Adipocyte (in vitro differentiated cells): Measurements from ENCODE around the gene UGT2B10.
"Not testable (repeated sequence)": the region's sequence is repeated elsewhere in the genome, so short reads cannot be mapped to it uniquely, and the experiment has no call there.

Source experiments
- DNase-seq: peaks from one replicate; pipeline ENCODE4 v3.0.0-alpha.2; 2015; ENCODE audit warnings: low read depth
- H3K27me3 ChIP-seq: replicated peaks from 2 replicates; pipeline ENCODE4 v1.7.0; 2013; ENCODE audit warnings: mild to moderate bottlenecking, low read length, moderate library complexity; ENCODE audit not compliant: control insufficient read depth, insufficient read depth
- H3K36me3 ChIP-seq: 2 replicates; pipeline ENCODE4 v1.7.0; 2013; ENCODE audit warnings: low read length, mild to moderate bottlenecking, moderate library complexity; ENCODE audit not compliant: control insufficient read depth, insufficient read depth, severe bottlenecking
- H3K4me1 ChIP-seq: 2 replicates; pipeline ENCODE4 v1.7.0; 2013; ENCODE audit warnings: mild to moderate bottlenecking, low read length, moderate library complexity; ENCODE audit not compliant: control insufficient read depth, insufficient read depth
- H3K4me3 ChIP-seq: 2 replicates; pipeline ENCODE4 v1.7.0; 2013; ENCODE audit warnings: mild to moderate bottlenecking, low read length, moderate library complexity
- H3K9ac ChIP-seq: 2 replicates; pipeline ENCODE4 v1.7.0; 2013; ENCODE audit warnings: mild to moderate bottlenecking, low read length, moderate library complexity
- H3K9me3 ChIP-seq: 2 replicates; pipeline ENCODE4 v1.7.0; 2013; ENCODE audit warnings: mild to moderate bottlenecking, low read length, moderate library complexity; ENCODE audit not compliant: control insufficient read depth

The UGT2B10 gene

DNA sequence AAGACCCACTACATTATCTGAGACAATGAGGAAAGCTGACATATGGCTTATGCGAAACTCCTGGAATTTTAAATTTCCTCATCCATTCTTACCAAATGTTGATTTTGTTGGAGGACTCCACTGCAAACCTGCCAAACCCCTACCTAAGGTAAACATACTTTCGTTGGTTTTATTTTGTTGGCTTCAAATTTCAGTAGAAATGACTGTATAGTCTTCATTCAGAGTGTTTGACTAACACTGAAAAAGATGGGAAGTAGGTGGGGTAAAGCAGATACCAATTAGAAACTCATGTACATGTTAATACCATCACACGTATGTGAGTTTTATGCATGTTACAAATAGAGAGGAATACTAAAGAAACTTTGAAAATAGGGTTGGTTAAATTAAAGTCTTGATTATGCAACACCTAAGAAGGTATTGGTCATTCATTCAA lies 2.3 kb downstream of the UGT2B10 start:
- not testable (repeated sequence) for H3K4me3 ChIP-seq, H3K9me3 ChIP-seq, H3K27me3 ChIP-seq, H3K9ac ChIP-seq, H3K36me3 ChIP-seq, H3K4me1 ChIP-seq, DNase-seq

DNA sequence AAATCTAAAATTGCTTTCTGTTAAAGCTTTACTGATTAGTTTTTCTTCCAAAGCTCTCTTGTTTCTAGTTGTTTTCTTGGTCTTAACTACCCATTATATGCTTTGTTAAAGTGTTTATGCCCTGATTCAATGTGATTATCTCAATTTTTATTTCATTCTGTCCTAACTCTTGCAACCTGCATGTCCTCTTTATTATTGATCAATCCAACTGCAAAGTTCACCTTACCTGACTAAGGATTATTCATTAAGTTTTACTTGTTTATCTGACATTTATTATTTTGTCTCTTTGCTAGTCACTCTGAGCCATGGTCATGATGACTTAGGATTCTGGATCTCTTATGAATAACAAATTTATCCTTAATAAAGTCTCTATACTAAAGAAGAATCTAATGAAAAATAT lies 15.8 kb downstream of the UGT2B10 start:
- H3K36me3 ChIP-seq, result no peaks in the 10 kb centered on the region
- H3K9ac ChIP-seq, result no peak overlapping the region
- DNase-seq, result no peak
- no peaks in the 10 kb centered on the region for H3K4me1 ChIP-seq
- H3K9me3 ChIP-seq, result no peaks in the 10 kb centered on the region
- no peak overlapping the region for H3K4me3 ChIP-seq
- H3K27me3 ChIP-seq, result no peaks in the 10 kb centered on the region

DNA sequence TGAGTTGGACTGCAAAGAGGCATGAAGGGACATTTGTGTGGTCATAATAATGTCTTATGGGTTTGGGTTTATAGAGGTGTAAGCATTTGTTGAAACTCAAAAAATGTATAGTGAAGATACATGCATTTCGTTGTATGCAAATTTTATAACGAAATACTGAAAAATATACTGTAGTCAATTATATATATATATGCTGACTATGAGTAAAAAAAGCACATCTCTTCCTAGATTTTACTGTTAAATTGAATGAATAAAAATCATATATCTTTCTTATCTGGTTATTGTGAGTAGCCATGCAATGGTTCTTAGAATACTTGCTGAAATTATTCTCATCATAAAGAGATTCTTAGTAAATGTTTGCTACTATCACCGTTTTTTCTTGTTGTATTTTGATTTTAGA lies 34.5 kb downstream of the UGT2B10 start:
- DNase-seq, result no peak
- Histone ChIP-seq H3K4me3 (no peak overlapping the region), H3K4me1 (no peaks in the 10 kb centered on the region)

DNA sequence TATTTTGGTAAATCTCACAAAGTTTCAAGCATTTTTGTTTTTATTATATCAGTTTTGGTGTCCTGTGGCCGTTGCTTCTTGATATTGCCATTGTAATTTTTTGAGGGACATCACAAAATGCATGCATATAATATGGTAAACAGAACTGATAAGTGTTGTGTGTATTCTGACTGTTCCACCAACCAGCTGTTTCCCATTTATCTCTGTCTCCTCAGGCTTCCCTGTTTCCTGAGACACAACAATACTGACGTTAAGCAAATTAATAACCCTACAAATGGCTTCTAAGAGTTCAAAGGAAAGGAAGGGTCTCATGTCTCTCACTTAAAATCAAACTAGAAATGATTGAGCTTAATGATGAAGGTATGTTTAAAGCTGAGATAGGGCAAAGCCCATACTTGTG lies 40.0 kb downstream of the UGT2B10 start:
- no peak for DNase-seq
- no peaks in the 10 kb centered on the region for H3K27me3 ChIP-seq
- H3K9ac ChIP-seq, result no peak overlapping the region
- no peak overlapping the region for H3K4me3 ChIP-seq
- peaks cover 2% of the 10 kb centered on the region for H3K9me3 ChIP-seq
- H3K4me1 ChIP-seq, result no peaks in the 10 kb centered on the region
- no peaks in the 10 kb centered on the region for H3K36me3 ChIP-seq

More for the DNA sequence above, 34.5 kb downstream of the UGT2B10 start:
- Histone ChIP-seq H3K36me3 (no peaks in the 10 kb centered on the region), H3K27me3 (no peaks in the 10 kb centered on the region), H3K9me3 (peaks cover under 1% of the 10 kb centered on the region), H3K9ac (no peak overlapping the region)

DNA sequence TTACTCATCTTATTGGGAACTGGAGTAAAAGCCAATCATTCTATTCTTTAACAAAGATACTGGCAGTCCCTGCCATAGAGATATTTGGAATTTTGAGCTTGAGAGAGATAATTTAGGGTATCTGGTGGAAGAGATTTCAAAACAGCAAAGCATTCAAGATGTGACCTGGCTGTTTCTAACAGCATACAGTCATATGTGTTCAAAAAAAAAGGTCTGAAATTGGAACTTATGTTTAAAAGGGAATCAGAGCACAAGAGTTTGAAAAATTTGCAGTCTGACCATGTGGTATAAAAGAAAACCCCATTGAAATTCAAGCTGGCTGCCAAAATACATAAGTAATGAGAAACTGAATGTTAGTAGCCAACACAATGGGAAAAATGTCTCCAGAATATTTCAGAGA lies 42.2 kb downstream of the UGT2B10 start:
- Histone ChIP-seq H3K9ac (no peak overlapping the region), H3K27me3 (no peaks in the 10 kb centered on the region), H3K36me3 (no peaks in the 10 kb centered on the region), H3K4me1 (no peaks in the 10 kb centered on the region), H3K4me3 (no peak overlapping the region), H3K9me3 (peaks cover 2% of the 10 kb centered on the region)
- DNase-seq, result no peak

DNA sequence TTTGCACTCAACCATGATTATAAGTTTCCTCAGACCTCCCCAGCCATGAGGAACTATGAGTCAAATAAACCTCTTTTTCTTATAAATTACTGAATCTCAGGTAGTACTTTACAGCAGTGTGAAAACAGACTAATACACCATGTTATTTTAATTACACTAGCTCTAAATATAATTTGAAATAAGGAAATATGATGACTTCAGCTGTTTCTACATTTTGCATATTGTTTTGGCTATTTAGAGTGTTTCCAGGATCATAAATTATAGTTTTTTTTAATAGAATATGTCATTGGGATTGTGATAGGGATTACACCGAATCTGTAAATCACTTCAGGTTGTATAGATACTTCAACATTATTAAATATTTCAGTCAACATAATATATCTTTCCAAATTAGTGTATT lies 43.9 kb downstream of the UGT2B10 start:
- Histone ChIP-seq H3K9ac (no peak overlapping the region), H3K4me1 (no peaks in the 10 kb centered on the region), H3K27me3 (no peaks in the 10 kb centered on the region), H3K4me3 (no peak overlapping the region), H3K36me3 (no peaks in the 10 kb centered on the region), H3K9me3 (peaks cover 2% of the 10 kb centered on the region)
- DNase-seq, result no peak

DNA sequence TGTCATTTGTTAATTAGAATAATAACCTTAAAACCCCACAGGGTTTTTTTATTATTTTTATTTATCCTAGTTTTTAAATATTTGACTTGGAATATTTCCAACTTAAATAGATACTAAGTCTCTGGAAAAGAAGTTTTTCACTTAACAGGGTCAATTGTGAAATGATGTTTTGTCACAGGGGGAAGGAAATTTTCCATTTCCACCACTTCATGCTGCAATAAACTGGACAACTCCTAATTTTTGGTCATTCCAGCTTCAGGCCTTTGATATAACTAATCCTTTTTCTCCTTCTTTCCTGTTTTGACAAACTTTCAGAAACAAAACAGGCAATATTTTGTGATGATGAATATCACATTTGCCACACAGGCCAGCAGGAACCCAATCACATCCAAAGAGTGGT lies 45.3 kb downstream of the UGT2B10 start:
- no peak overlapping the region for H3K9ac ChIP-seq
- DNase-seq, result no peak
- no peaks in the 10 kb centered on the region for H3K4me1 ChIP-seq
- peaks cover 2% of the 10 kb centered on the region for H3K9me3 ChIP-seq
- no peaks in the 10 kb centered on the region for H3K36me3 ChIP-seq
- no peak overlapping the region for H3K4me3 ChIP-seq
- H3K27me3 ChIP-seq, result no peaks in the 10 kb centered on the region

DNA sequence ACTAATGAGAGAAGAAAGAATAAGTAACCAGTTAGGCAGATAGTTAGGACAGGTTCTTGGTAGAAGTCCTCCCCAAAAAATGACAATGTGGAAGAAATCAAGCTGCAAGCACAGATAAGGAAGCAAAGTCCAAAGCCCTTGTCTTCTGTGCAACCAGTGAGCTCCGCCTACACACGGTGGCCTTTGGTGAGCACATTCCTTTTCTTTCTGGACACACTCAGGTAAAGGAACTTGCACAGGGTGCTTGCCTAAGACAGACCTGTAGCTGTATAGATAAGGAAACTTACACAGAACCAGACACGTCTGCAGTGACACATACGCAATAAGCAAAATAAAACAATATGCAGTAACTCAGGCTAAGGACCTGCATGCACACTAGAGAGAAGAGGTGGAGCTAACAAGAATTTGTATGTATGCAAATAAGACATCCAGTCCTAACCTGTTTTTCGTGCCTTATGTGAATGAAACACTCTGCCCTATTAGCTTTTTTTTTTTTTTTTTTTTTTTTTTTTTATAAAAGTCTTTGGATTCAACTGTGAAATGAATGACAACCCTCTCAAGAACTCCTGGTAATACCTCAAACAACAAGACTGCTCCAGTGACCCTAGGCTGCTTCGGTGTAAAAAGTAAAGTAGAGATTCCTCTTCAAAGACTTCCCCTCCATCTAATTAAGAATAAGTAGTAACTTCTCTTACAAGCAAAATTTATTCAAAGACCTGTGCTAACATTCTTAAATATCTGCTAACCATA lies 48.8 kb downstream of the UGT2B10 start:
- Histone ChIP-seq H3K4me3 (no peak overlapping the region), H3K36me3 (no peaks in the 10 kb centered on the region), H3K9ac (no peak overlapping the region), H3K4me1 (no peaks in the 10 kb centered on the region), H3K9me3 (no peaks in the 10 kb centered on the region), H3K27me3 (no peaks in the 10 kb centered on the region)
- DNase-seq, result no peak

DNA sequence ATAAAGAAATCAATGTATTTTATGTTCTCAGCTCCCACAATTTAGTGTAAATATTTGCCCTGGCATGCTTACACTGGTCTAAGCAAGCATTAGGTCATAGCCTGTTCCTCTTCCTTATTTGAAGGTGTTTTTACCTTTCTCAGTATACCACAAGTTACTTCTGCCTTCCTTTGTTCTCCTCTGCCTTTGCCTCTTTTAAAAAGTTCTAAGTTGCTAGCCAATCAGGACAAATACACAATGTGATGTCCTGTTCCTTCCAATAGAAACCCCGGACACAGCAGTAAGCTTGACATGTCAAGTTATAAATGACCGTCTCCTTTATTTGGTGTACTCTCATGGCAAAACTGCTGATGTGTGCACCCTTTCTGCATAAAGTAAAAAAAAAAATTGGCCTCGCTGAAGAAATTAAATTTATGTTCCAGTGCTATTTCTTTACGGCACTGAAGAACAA lies 49.4 kb downstream of the UGT2B10 start:
- no peak overlapping the region for H3K4me3 ChIP-seq

DNA sequence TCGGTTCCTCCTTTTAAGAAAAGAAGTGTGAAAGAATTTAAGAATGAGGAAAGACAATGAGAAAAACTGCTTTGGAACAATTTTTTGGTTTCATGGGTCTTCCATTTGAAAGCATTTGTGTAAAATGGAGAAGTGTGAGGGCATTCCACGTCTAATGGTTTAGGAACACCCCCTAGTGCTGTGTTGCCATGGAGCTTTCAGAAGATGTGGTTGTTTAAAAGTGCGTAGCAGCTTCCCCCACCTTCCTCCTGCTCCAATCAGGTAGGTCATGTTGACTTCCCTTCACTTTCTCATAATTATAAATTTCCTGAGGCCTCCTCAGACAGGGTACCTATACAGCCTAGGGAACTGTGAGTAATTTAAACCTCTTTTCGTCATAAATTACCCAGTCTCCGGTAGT lies 50.0 kb downstream of the UGT2B10 start:
- Histone ChIP-seq H3K9me3 (no peaks in the 10 kb centered on the region), H3K4me3 (no peak overlapping the region), H3K36me3 (no peaks in the 10 kb centered on the region), H3K4me1 (no peaks in the 10 kb centered on the region), H3K9ac (no peak overlapping the region), H3K27me3 (no peaks in the 10 kb centered on the region)
- DNase-seq, result no peak

More for the DNA sequence above, 49.4 kb downstream of the UGT2B10 start:
- Histone ChIP-seq H3K4me1 (no peaks in the 10 kb centered on the region), H3K36me3 (no peaks in the 10 kb centered on the region), H3K9ac (no peak overlapping the region), H3K9me3 (no peaks in the 10 kb centered on the region), H3K27me3 (no peaks in the 10 kb centered on the region)
- no peak for DNase-seq

DNA sequence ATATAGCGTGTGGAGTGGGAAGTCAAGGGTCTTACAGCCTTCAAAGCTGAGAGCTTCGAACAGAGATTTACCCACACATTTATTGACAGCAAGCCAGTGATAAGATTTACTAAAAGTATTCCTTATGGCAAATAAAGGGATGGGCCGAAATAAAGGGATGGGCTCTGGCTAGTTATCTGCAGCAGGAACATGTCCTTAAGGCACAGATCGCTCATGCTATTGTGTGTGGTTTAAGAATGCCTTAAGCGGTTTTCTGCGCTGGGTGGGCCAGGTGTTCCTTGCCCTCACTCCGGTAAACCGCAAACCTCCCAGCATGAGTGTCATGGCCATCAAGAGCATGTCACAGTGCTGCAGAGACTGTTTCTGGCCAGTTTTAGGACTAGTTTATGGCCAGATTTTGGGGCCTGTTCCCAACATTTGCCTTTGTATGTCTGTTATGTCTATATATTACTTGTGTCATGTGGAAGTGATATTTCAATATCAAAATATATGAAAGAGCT lies 53.5 kb downstream of the UGT2B10 start:
- Histone ChIP-seq H3K4me1 (no peaks in the 10 kb centered on the region), H3K27me3 (no peaks in the 10 kb centered on the region), H3K36me3 (no peaks in the 10 kb centered on the region), H3K9me3 (no peaks in the 10 kb centered on the region), H3K9ac (no peak overlapping the region), H3K4me3 (no peak overlapping the region)
- DNase-seq, result no peak
